Tibial artery (tissue), 4 donors: Measurements from ENCODE around the gene SAMD10.

Experiments
- DNase-seq, 2 donors: peaks; one replicate each; pipeline ENCODE4 v3.0.0-alpha.2; 2019
- H3K27ac ChIP-seq, 2 donors: fragments of 200-600 bp; sonication (generic) in 1 of 2; 1 replicate in 1 of 2; 2 replicates in 1 of 2; pipeline ENCODE4 v1.5.1; 2018 to 2019; ENCODE audit warnings: mild to moderate bottlenecking in 1 of 2
- H3K27me3 ChIP-seq, 2 donors: fragments of 200-600 bp; sonication (generic) in 1 of 2; one replicate each; pipeline versions ENCODE4 v1.5.1 to v1.6.0; 2016 to 2019
- H3K36me3 ChIP-seq, 3 donors: fragments of 200-600 bp; sonication (generic) in 2 of 3; one replicate each; pipeline ENCODE4 v1.5.1; 2016 to 2019; ENCODE audit warnings: mild to moderate bottlenecking in 2 of 3
- H3K4me1 ChIP-seq, 4 donors: fragments of 200-600 bp; sonication (generic) in 2 of 4; 1 replicate in 3 of 4; 2 replicates in 1 of 4; pipeline ENCODE4 v1.5.1; 2016 to 2019
- H3K4me3 ChIP-seq, 2 donors: fragments of 200-600 bp; sonication (generic) in 1 of 2; 1 replicate in 1 of 2; 2 replicates in 1 of 2; pipeline ENCODE4 v1.5.1; 2018 to 2019; ENCODE audit warnings: mild to moderate bottlenecking in 2 of 2
- H3K9me3 ChIP-seq, 3 donors: fragments of 200-600 bp; sonication (generic) in 1 of 3; one replicate each; pipeline ENCODE4 v1.5.1; 2016 to 2019
- CTCF ChIP-seq, 2 experiments: fragments of 200-600 bp in 1 of 2; fragments of 450-650 bp in 1 of 2; IDR thresholded peaks; one replicate each; pipeline ENCODE4 v1.5.1; 2017 to 2019; ENCODE audit warnings: antibody characterized with exemption in 2 of 2, mild to moderate bottlenecking in 1 of 2, moderate library complexity in 1 of 2
- intact Hi-C: fragments of 100-400 bp; cut with DNase I; formaldehyde crosslinking; loops from one replicate; pipeline ENCODE4 v1.15.0; 2023; ENCODE audit warnings: low total_unique reads

SAMD10 gene

GRCh38 chr20:63953764-63954429, 25.5 kb downstream of the SAMD10 start:
- no peaks in the 10 kb centered on the region for H3K9me3 ChIP-seq
- no peak for DNase-seq
- H3K4me1 ChIP-seq, result peaks cover 0 to 84% (median 70%) of the 10 kb centered on the region in 4 donors
- TF ChIP-seq CTCF (IDR thresholded peaks at IDR 0.05), result no peak
- peak overlapping the region; percentile 95 to 96 for H3K27ac ChIP-seq
- intact Hi-C loops, result no loop called here
- peak overlapping the region in 1 of 2 donors; percentile 98 for H3K4me3 ChIP-seq
- H3K36me3 ChIP-seq, result peaks cover 0 to 10% (median 0%) of the 10 kb centered on the region in 3 donors
- H3K27me3 ChIP-seq, result no peaks in the 10 kb centered on the region

DNA sequence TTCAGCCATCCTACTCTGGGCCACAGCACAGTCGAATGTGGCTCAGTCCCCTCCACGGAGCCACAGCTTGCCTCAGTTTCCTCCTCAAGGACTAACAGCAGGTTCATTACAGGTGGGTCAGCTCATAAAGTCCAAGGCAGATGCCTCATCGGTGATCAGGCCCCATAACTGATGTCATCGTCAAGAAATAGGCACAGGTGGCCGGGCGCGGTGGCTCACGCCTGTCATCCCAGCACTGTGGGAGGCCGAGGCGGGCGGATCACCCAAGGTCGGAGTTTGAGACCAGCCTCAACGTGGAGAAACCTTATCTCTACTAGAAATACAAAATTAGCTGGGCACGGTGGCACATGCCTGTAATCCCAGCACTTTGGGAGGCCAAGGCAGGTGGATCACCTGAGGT, 26.7 kb downstream of the SAMD10 start:
- no peak for DNase-seq
- Histone ChIP-seq H3K9me3 (no peaks in the 10 kb centered on the region), H3K4me3 (no peak overlapping the region), H3K27ac (peak overlapping the region; percentile 68 to 75), H3K36me3 (no peaks in the 10 kb centered on the region), H3K4me1 (peaks cover 0 to 92% (median 78%) of the 10 kb centered on the region in 4 donors), H3K27me3 (no peaks in the 10 kb centered on the region)
- no peak for TF ChIP-seq CTCF (IDR thresholded peaks at IDR 0.05)
- intact Hi-C loops, result no loop called here

DNA sequence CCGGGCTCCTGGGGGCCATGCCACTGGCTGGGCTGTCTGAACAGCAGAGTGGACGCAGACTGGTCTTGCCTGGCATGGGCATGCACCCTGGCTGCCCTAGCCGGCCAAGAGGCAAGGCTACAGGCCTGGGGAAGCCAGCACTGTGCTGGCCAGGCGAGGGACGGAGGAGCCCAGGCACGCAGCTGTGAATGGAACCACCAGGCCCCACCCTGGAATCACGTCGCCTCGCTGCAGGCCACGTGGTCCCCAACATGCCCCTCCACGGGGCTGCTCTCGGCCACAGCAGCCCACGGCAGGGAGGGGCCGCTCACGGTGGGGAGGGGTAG, 27.3 kb downstream of the SAMD10 start:
- Histone ChIP-seq H3K36me3 (no peaks in the 10 kb centered on the region), H3K27ac (peak overlapping the region; percentile 68 to 75), H3K27me3 (no peaks in the 10 kb centered on the region), H3K4me1 (peaks cover 0 to 92% (median 75%) of the 10 kb centered on the region in 4 donors), H3K9me3 (no peaks in the 10 kb centered on the region), H3K4me3 (no peak overlapping the region)
- no peak for TF ChIP-seq CTCF (IDR thresholded peaks at IDR 0.05)
- no peak for DNase-seq
- intact Hi-C loops, result no loop called here

- Histone ChIP-seq H3K4me1 (peaks cover 0 to 86% (median 73%) of the 10 kb centered on the region in 4 donors), H3K36me3 (peaks cover 0 to under 1% (median 0%) of the 10 kb centered on the region in 3 donors), H3K4me3 (peak overlapping the region; percentile 10 to 27), H3K27me3 (no peaks in the 10 kb centered on the region), H3K9me3 (no peaks in the 10 kb centered on the region), H3K27ac (peak overlapping the region; percentile 68 to 75)
- DNase-seq, result no peak
- intact Hi-C loops, result no loop called here
- TF ChIP-seq CTCF (IDR thresholded peaks at IDR 0.05), result no peak
Observed at GRCh38 chr20:63951398-63952209, 27.8 kb downstream of the SAMD10 start.

DNA sequence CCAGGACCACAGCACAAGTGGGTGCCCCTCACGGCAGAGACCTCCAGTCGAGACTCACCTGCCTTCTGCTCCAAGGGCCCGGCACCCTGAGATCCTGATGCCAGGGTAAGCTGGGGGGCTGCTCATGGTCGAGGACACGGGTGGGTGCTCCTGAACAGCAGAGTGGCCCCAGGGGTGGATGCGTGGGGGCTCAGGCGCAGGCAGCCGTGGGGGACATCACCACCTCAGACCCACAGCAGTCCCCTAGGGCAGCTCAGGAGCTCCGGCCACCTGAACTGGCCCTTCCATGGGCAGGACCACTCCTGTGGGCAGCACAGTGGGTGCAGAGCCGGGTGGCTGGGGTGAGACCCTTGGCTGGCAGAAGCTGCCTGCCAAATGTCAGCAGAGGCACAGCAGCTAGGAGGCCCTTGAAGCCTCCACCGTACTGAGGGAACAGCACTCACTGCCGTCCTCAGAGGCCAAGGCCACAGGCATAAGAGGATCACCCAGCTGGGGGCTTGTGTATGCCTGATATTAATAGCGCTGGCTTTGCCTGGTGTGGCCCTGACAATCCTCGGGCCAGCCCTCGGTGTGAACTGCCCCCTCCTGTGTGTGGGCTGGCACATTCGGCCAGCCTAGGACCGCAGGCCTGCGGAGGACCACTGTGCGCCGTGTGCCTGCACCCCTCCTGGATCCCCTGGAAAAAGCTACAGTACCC, 28.6 kb downstream of the SAMD10 start:
- H3K9me3 ChIP-seq, result no peaks in the 10 kb centered on the region
- intact Hi-C loops, result no loop called here
- H3K27me3 ChIP-seq, result no peaks in the 10 kb centered on the region
- H3K36me3 ChIP-seq, result peaks cover 1 to 8% (median 6%) of the 10 kb centered on the region in 3 donors
- DNase-seq, result no peak
- peak overlapping the region; percentile 68 to 75 for H3K27ac ChIP-seq
- TF ChIP-seq CTCF (IDR thresholded peaks at IDR 0.05), result no peak
- H3K4me3 ChIP-seq, result peak overlapping the region; percentile 10 to 27
- H3K4me1 ChIP-seq, result peaks cover 0 to 86% (median 73%) of the 10 kb centered on the region in 4 donors
